Endometrial microvascular endothelial cells (primary cell): Measurements from ENCODE around the gene PPP1R13B. TPM values are rescaled to one million over a fixed set of nuclear protein-coding genes. Genes with fewer than 3 reads are reported as not detected.

Source experiments
- in situ Hi-C: cut with HindIII; loops from 2 replicates; pipeline ENCODE4 v1.10.0; 2017; ENCODE audit warnings: low sequenced_read_pairs, low pct_unique_long_range_greater_than_20kb; ENCODE audit errors: inconsistent ontology term
- total RNA-seq: library from RNA; depleted of rRNA; stranded (reverse); fragments of >200 nt; gene quantifications from one replicate; pipeline ENCODE4 v1.2.3, GENCODE V29; 2015; ENCODE audit errors: inconsistent ontology term

Gene PPP1R13B
- total RNA-seq, 1 donor from 2014 or later: 13.1 TPM

- in situ Hi-C loops: no loop called here
Observed at GRCh38 chr14:103881268-103882201, 34.2 kb upstream of the PPP1R13B start.

- in situ Hi-C loops: no loop called here
Observed at GRCh38 chr14:103880348-103881267, 33.2 kb upstream of the PPP1R13B start.

DNA sequence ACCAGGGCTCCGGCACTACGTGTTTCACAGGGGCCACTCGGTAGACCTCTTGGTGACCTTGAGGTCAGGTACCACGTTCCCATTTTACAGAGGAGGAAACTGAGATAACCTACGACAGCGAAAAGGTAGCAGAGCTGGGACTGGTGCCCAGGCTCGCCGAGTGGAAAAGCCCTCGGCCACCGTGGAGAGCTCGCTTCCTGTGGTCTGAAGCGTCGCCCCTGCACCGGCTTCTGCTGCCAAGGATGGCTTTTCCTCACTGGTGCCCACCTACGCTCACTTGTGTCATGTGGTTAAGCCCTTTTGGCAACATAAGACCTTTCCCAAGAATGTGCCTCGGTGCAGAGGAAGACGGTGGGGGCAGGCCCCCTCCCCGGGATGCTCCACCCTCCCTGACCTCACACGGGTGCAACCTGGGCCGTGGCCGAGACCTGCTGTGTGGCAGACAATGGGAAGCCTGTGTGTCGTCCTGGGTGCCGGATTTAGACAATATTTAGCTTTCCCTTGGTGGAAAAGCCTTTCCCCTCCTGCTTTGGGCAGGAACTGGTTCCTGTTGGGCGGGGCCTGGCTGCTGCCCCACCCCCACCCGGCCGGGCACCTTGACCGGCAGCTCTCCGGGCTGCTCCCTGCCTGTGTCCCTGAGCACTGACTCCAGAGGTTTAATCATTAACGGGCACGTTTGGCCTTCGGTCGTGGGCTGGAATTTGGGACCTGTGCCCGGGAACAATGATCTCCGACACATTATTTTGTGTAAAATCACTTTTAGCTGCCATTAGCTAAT lies 32.4 kb upstream of the PPP1R13B start:
- in situ Hi-C loops: no loop called here

GRCh38 chr14:103879118-103879569 lies 31.8 kb upstream of the PPP1R13B start:
- in situ Hi-C loops: no loop called here

DNA sequence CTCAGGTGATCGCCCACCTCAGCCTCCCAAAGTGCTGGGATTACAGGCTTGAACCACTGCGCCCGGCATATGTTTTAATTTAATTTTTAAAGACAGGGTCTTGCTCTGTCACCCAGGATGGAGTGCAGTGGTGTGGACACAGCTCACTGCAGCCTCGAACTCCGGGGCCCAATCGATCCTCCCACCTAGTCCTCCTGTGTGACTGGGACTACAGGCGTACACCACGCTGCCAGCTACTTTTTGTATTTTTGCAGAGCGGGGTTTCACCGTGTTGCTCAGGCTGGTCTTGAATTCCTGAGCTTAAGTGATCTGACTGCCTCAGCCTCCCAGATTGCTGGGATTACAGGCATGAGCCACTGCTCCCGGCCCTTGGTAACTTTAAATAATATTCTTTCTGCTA lies 30.8 kb upstream of the PPP1R13B start:
- in situ Hi-C loops: no loop called here

DNA sequence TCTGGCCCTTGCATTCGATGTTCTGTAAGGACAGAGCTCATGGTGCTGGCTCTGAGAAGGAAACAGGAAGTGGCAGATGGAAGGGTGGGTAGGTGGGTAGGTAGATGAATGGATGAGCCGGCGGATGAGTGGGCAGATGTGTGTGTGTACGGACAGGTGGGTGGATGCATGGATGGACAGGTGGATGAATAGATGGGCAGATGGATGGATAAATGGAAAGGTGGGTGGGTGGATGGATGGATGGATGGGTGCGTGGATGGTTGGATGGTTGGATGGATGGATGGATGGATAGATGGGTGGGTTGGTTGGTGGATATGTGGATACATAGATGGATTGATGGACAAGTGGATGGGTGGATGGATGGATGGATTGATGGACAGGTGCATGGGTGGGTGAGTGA lies 27.6 kb upstream of the PPP1R13B start:
- in situ Hi-C loops: no loop called here

GRCh38 chr14:103872481-103873113 lies 25.2 kb upstream of the PPP1R13B start:
- in situ Hi-C loops: no loop called here

DNA sequence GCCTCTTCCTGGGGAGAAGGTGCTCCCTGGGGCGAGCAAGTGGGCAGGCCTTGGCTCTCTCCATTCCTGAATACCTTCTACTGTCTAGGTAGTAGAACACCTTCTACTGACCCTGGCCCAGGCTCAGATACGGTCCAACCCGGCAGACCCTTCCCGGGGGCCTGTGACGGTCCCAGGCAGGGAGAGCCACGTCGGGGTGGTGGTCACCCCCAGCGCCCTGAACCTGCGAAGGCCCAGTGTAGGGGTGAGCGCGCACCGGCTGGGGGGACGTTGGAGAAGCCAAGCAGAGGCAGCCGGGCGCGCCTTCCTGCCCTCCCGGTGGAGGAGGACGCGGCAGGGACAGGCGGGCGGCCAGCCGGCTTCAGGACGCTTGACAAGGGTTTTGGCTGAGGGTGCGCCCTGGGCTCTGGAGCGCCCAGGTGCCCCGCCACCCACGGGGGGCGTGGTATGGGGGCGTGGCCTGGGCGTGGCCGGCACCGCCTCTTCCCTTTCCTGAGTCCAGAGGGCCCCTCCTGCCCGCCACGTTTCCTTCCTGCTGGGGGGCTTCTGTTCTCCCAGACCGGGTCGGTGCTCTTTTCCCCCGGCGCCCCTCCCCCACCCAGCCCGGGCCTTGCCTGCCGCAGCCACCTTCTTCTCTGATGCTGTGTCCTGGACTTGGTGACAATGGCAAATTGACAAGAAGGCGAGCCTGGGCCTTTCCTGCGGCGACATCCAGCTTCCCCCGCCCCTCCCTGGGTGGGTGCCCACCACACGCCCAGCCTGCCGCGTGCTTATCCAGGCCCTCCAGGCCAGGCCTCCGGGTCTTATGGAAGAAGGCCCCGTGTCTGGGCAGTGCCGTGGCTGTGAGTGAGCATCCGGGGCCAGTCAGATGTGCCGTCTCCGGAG lies 24.5 kb upstream of the PPP1R13B start:
- in situ Hi-C loops: no loop called here

GRCh38 chr14:103870891-103871595 lies 23.7 kb upstream of the PPP1R13B start:
- in situ Hi-C loops: no loop called here

- in situ Hi-C loops: no loop called here
Observed at GRCh38 chr14:103870144-103870876, 22.9 kb upstream of the PPP1R13B start.

DNA sequence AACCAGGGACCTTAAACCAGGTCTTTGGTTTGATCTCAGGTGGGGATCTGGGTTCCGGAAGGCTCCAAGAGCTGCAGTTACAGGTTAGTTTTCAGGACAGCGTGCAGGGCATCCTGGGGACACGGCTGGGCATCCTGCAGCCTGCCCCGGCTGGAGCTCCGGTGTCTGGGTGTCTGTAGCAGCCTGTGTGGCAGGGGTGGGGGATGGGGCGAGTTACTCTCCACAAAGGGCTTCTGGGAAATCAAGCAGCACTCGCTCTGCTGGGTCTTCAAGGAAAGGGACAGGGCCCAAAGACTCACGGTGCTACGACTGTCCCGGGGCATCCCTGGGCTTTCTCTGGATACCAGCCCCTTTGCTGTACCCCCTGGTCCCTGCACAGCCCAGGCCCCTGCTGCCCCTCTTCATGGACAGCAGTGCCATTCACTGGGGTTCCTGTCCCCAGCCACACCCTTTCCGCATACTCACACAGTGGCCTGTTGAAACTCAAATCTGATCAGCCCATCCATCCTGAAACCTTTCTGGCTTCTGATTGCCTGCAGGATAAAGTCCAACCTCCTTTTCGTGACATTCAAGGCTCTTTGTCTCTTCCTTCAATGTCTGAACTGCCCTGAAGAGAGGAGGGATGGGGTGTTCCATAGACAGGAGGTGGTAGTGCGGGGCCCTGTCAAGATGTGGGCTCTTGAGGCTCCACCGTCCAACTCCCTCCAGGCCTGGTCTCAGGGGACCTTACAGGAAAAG lies 22.2 kb upstream of the PPP1R13B start:
- in situ Hi-C loops: no loop called here

GRCh38 chr14:103868242-103868897 lies 21.0 kb upstream of the PPP1R13B start:
- in situ Hi-C loops: no loop called here

DNA sequence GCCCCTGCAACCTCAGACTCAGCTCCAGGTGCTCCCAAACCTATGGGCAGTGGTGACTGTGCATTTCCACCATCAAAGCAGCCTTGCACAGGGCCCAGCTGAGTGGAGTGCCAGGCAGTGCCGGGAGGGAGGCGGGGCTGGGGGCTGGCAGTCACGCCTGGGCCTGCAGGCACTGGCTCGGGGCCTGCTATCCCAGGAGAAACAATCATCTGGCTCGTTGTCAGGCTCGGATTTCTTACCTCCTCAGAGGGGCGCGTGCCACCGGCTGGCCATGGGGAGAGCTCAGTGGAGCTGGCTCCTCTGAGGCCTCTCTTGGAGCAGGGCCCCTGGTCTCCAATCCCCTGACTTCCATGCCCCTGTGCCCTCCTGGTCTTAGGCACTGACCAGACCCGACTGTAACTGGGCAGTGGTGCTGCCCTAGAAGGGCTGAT lies 20.2 kb upstream of the PPP1R13B start:
- in situ Hi-C loops: no loop called here

GRCh38 chr14:103867020-103867419 lies 19.6 kb upstream of the PPP1R13B start:
- in situ Hi-C loops: no loop called here

DNA sequence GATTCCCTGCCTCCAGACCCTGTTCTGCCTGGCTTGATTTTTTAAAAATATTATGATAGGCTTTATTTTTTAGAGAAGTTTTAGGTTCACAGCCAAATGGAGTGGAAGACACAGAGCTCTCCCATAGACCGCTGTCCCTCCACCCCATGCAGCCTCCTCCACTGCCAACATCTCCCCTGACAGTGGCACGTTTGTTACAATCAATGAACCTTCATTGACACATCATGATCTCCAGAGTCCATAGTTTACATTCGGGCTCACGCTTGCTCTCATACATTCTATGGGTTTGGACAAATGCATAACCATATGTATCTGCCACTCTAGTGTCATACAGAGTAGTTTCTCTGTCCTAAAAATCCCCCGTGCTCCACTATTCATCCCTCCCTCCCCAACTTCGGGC lies 15.9 kb upstream of the PPP1R13B start:
- in situ Hi-C loops: no loop called here
